ENCODE results near the gene FAXDC2. TPM values are rescaled to one million over a fixed set of nuclear protein-coding genes. Genes with fewer than 3 reads are reported as not detected.

FAXDC2 gene
- 16.5 and 22.5 TPM in 2 replicates for total RNA-seq

GRCh38 chr5:154850255-154851062, at the start of gene FAXDC2:
Gene FAXDC2 (minus strand): TSS chr5:154850603. CDS start chr5:154838178, 12,425 bp downstream.

GRCh38 chr5:154858297-154858971, 8.0 kb upstream of the FAXDC2 start, which contains the start of gene CNOT8:
Gene CNOT8 (plus strand): TSS chr5:154858627. CDS start chr5:154863279, 4,652 bp downstream.

Small RNA genes lying within 50 kb of the gene (small RNA-seq; reads per million reads assigned to genes)
- gene MIR378H, result not detected

Other genes with a start within 250 kb of the FAXDC2 start
- 104 and 120 TPM in 2 replicates for gene LARP1, start 95.2 kb downstream of the FAXDC2 start, total RNA-seq
- 67.9 and 68.6 TPM in 2 replicates for gene CNOT8, start 8.0 kb upstream of the FAXDC2 start, total RNA-seq
- 16.5 and 18.4 TPM in 2 replicates for gene GEMIN5, start 87.6 kb upstream of the FAXDC2 start, total RNA-seq
- gene MRPL22, start 90.5 kb upstream of the FAXDC2 start, total RNA-seq, result 19.1 and 21.2 TPM in 2 replicates
- not detected in 2 replicates for gene KIF4B, start 163.2 kb upstream of the FAXDC2 start, total RNA-seq